Transverse colon (tissue), 4 donors: ENCODE measurements around the gene ACAP2. TPM values are rescaled to one million over a fixed set of nuclear protein-coding genes. Genes with fewer than 3 reads are reported as not detected.

ENCODE experiments used
- DNase-seq: peaks from one replicate; pipeline ENCODE4 v3.0.0-alpha.2; 2019
- H3K27ac ChIP-seq, 4 donors: fragments of 200-600 bp; sonication (generic); 2 replicates each; pipeline ENCODE4 v1.5.1; 2016 to 2018; ENCODE audit warnings: inconsistent platforms in 4 of 4
- H3K27me3 ChIP-seq: fragments of 200-600 bp; sonication (generic); 2 replicates; pipeline ENCODE4 v1.5.1; 2017; ENCODE audit warnings: inconsistent platforms
- H3K36me3 ChIP-seq, 4 donors: fragments of 200-600 bp; sonication (generic); 2 replicates each; pipeline ENCODE4 v1.5.1; 2017 to 2019; ENCODE audit warnings: inconsistent platforms in 4 of 4
- H3K4me1 ChIP-seq, 4 donors: fragments of 200-600 bp; sonication (generic); 2 replicates each; pipeline ENCODE4 v1.5.1; 2017 to 2020; ENCODE audit warnings: inconsistent platforms in 4 of 4
- H3K4me3 ChIP-seq, 4 donors: fragments of 200-600 bp; sonication (generic); 1 replicate in 1 of 4; 2 replicates in 3 of 4; pipeline versions ENCODE4 v1.5.1 to v1.6.1; 2017 to 2019; ENCODE audit warnings: inconsistent platforms in 4 of 4
- H3K9me3 ChIP-seq, 2 donors: fragments of 200-600 bp; sonication (generic); 2 replicates each; pipeline ENCODE4 v1.5.1; 2017 to 2019; ENCODE audit warnings: inconsistent platforms in 2 of 2
- EP300 ChIP-seq: sonication (generic); formaldehyde crosslinking; IDR thresholded peaks from one replicate; pipeline ENCODE4 v1.6.1; 2017; ENCODE audit warnings: antibody characterized with exemption, low read depth
- POLR2A ChIP-seq: fragments of 450-650 bp; IDR thresholded peaks from one replicate; pipeline ENCODE4 v1.6.1; 2016; ENCODE audit warnings: antibody characterized with exemption, mild to moderate bottlenecking, moderate library complexity
- POLR2AphosphoS5 ChIP-seq, 3 donors: sonication (generic); formaldehyde crosslinking; IDR thresholded peaks; one replicate each; pipeline ENCODE4 v1.6.1; 2016; ENCODE audit warnings: antibody characterized with exemption in 3 of 3
- WGBS, 2 donors: methylation state at CpG; one replicate each; pipeline ENCODE4 v1.1.5; 2018; ENCODE audit warnings: low coverage in 1 of 2; 5-methylcytosine and 5-hydroxymethylcytosine counted together
- in situ Hi-C, 4 donors: fragments of 200-750 bp; cut with MboI; loops; one replicate each; pipeline versions ENCODE4 v1.15.0 to v1.15.1; 2017; ENCODE audit warnings: low sequenced_read_pairs in 3 of 4, low pct_ligation_motif_present in 1 of 4, low pct_unique_long_range_greater_than_20kb in 1 of 4
- intact Hi-C: fragments of 100-400 bp; cut with DNase I; formaldehyde crosslinking; loops from one replicate; pipeline ENCODE4 v1.15.1; 2023; ENCODE audit warnings: low total_unique reads
- total RNA-seq, 4 donors: library from RNA; depleted of rRNA; stranded (reverse); fragments of >200 nt; gene quantifications; one replicate each; pipeline ENCODE4 v1.1.0, GENCODE V29; 2016
- TF ChIP-seq, protein P1 (sequence below), 5 experiments: fragments of 200-600 bp in 3 of 5; fragments of 450-650 bp in 2 of 5; sonication (generic) in 3 of 5; IDR thresholded peaks; 1 replicate in 2 of 5; 2 replicates in 3 of 5; pipeline ENCODE4 v1.5.1; 2016 to 2017; ENCODE audit warnings: antibody characterized with exemption in 5 of 5, inconsistent platforms in 3 of 5, mild to moderate bottlenecking in 2 of 5, moderate library complexity in 1 of 5

The ACAP2 gene
- total RNA-seq, 4 donors from 2014 or later = 17.3 to 97.5 (median 64.6) TPM

DNA sequence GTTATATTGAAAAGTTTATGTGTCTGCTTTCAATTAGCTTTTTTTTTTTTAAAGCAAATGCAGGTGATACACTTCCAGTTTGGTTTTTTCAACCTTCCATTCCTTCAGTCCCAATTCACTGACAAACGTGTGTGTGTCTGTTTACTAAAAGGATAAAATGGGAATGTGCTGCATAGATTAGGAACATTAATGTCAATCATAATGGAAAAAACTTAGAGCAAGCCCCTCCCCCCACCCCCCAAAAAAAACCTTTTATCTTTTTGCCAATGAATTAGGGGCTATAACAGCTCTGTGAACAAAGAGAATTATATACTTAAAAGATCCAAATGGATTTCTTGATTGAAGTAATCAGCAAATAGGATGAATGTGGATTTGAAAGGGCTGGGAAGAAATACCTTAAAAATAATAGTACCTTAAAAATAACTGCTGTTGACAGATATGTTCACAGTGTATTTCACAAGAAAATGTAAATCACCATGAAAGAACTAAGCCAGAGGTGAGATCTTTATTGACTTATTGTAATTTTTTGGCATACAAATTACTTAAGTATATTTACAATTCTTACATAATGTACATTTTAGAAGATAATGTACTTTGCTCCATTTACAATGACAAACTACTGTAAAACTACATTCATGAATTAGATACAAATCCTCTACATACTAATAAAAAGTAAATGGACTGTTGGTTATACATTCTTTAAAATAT lies 168.4 kb downstream of the ACAP2 start:
- H3K4me3 ChIP-seq = no peak overlapping the region
- TF ChIP-seq, protein P1, sequence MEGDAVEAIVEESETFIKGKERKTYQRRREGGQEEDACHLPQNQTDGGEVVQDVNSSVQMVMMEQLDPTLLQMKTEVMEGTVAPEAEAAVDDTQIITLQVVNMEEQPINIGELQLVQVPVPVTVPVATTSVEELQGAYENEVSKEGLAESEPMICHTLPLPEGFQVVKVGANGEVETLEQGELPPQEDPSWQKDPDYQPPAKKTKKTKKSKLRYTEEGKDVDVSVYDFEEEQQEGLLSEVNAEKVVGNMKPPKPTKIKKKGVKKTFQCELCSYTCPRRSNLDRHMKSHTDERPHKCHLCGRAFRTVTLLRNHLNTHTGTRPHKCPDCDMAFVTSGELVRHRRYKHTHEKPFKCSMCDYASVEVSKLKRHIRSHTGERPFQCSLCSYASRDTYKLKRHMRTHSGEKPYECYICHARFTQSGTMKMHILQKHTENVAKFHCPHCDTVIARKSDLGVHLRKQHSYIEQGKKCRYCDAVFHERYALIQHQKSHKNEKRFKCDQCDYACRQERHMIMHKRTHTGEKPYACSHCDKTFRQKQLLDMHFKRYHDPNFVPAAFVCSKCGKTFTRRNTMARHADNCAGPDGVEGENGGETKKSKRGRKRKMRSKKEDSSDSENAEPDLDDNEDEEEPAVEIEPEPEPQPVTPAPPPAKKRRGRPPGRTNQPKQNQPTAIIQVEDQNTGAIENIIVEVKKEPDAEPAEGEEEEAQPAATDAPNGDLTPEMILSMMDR (IDR thresholded peaks at IDR 0.05) = no peak
- no peak for TF ChIP-seq EP300
- TF ChIP-seq POLR2A = no peak
- no peak for TF ChIP-seq POLR2AphosphoS5 (IDR thresholded peaks at IDR 0.05)
- in situ Hi-C loops (loop anchor here (5.0 to 10.0 kb wide), 3 partner anchors 160 to 250 kb away; no protein-coding TSS in a partner anchor), intact Hi-C loops (loop anchor here (5.0 kb wide), 1 partner anchor 592 kb away; no protein-coding TSS in a partner anchor)
- no peak for DNase-seq
- no peak overlapping the region for H3K27ac ChIP-seq
- 20 to 22% methylated on average over 1 of the region's 1 CpG for WGBS, 2 donors
- no peaks in the 10 kb centered on the region for H3K9me3 ChIP-seq
- H3K36me3 ChIP-seq = no peaks in the 10 kb centered on the region
- peaks cover 14 to 24% (median 17%) of the 10 kb centered on the region in 4 donors for H3K4me1 ChIP-seq
- no peaks in the 10 kb centered on the region for H3K27me3 ChIP-seq

DNA sequence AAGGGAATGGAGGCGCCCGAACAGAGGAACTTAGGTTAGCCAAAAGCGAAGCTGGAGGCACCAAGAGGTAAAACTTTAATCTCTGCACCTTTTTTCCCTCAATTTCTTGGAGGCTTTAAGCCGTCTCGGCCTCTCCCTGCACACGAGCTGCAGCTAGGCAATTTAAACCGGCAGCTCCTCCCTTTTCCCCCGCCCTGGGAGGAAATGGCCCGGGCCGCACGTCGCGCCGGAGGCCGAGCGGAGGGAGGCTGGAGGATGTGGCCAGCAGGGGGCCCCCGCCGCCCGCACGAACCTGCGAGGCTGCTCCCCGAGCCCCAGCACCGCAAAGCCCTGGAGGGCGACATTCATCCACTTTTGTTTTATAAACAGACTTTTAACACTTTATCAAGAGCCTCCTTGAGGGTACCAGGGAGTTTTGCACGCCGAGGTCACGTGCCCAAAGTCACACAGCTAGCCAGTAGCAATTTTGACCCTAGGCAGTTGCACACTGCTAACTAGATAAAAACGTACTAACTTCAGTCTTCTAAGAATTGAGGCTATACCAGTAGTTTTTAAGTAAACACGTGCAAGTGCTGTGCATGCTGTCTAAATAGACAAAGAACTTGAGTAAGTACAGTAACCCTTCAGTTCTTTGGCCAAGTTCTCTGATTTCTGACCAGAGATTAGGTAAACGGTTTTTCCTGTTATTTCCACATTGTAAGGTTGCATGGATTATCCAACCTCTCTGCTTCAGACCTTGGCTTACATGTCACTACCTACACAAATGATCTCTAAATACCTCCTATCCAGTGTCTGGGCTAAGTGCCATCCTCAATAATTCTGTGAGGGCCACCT lies 171.2 kb downstream of the ACAP2 start:
- 0% methylated on average over 5 to 30 of the region's 30 CpGs for WGBS, 2 donors

DNA sequence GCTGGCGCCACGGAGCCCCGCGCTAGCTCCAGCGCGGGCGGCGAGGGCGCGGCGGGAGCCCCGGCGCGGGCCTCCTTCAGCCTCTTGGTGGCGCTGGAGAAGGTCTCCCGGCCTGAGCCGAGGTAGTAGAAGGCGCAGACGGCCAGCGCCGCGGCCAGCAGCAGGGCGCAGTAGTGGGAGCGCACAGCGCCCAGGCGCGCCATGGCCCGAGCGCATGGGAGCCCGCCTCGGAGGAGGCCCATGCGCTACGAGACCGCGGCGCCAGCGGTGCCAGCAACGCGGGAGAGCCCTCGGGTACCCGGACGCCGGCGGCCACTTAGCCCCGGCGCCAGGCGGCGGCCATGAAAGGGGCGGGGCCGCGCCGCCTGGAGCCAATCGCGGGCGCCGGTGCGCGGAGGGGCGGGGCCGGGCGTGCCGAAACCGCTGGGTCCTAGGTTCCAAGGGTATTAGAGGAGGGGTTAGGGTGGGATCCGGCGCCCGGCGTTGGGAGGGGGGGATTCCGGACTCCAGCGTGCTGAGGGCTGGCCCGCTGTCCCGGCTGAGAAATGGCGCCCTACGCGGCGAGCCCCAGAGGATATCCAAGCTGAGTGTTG lies 171.9 kb downstream of the ACAP2 start, which contains the start of gene XXYLT1:
XXYLT1 (minus strand) TSS at position 343 of the 593 bp plus-strand sequence; CDS start at position 242, 101 bp downstream.
- Histone ChIP-seq H3K4me1 (peaks cover 14 to 30% (median 21%) of the 10 kb centered on the region in 4 donors), H3K27me3 (no peaks in the 10 kb centered on the region), H3K36me3 (no peaks in the 10 kb centered on the region), H3K27ac (peak within 1 kb of the TSS; percentile 91 to 98 (median 93)), H3K4me3 (peak within 1 kb of the TSS; percentile 78 to 95 (median 92)), H3K9me3 (no peaks in the 10 kb centered on the region)
- peak; percentile 88 for DNase-seq
- no peak for TF ChIP-seq EP300
- TF ChIP-seq, protein P1 (IDR thresholded peaks at IDR 0.05) = peak in 3 of 5 experiments; percentile 43 to 65 (median 52)
- no peak for TF ChIP-seq POLR2A
- peak in 1 of 3 donors; percentile 12 for TF ChIP-seq POLR2AphosphoS5 (IDR thresholded peaks at IDR 0.05)
- WGBS, 2 donors = 0% methylated on average over 12 to 46 of the region's 75 CpGs
- in situ Hi-C loops (loop anchor here (5.0 to 10.0 kb wide), 3 partner anchors 164 to 254 kb away; no protein-coding TSS in a partner anchor), intact Hi-C loops (loop anchor here (5.0 kb wide), 1 partner anchor 589 kb away; no protein-coding TSS in a partner anchor)

More for the DNA sequence above, 171.2 kb downstream of the ACAP2 start:
- Histone ChIP-seq H3K4me1 (peaks cover 14 to 30% (median 21%) of the 10 kb centered on the region in 4 donors), H3K9me3 (no peaks in the 10 kb centered on the region), H3K36me3 (no peaks in the 10 kb centered on the region), H3K27ac (peak overlapping the region; percentile 91 to 98 (median 93)), H3K27me3 (no peaks in the 10 kb centered on the region), H3K4me3 (peak overlapping the region; percentile 78 to 95 (median 92))
- intact Hi-C loops (loop anchor here (5.0 kb wide), 1 partner anchor 589 kb away; no protein-coding TSS in a partner anchor), in situ Hi-C loops (loop anchor here (5.0 to 10.0 kb wide), 3 partner anchors 163 to 253 kb away; no protein-coding TSS in a partner anchor)
- DNase-seq = peak; percentile 92
- TF ChIP-seq POLR2A (no peak), POLR2AphosphoS5 (IDR thresholded peaks at IDR 0.05) (peak in 2 of 3 donors; percentile 42 to 45)
- TF ChIP-seq, protein P1 (IDR thresholded peaks at IDR 0.05) = peak; percentile 91 to 98 (median 96)
